K562 (cell line): Measurements from ENCODE around the gene NR1H3. TPM values are rescaled to one million over a fixed set of nuclear protein-coding genes. Genes with fewer than 3 reads are reported as not detected.
A peak's percentile ranks its signal among the peaks of the same experiment; 100 is the strongest.

ENCODE experiments used
- BCOR ChIP-seq: fragments of 450-650 bp; IDR thresholded peaks from 2 replicates; pipeline ENCODE4 v1.6.1; 2016
- CBX1 ChIP-seq: sonication (generic); IDR thresholded peaks from 2 replicates; pipeline ENCODE4 v1.6.1; 2016; ENCODE audit warnings: antibody characterized with exemption, low read depth, mild to moderate bottlenecking
- CBX2 ChIP-seq: fragments of 200-600 bp; sonication (generic); IDR thresholded peaks from one replicate; pipeline ENCODE4 v1.6.1; 2012; ENCODE audit warnings: mild to moderate bottlenecking, low read length, inconsistent platforms; ENCODE audit not compliant: insufficient read depth, poor library complexity, severe bottlenecking
- CHCHD3 ChIP-seq: fragments of 250-450 bp; sonication (Bioruptor Pico); IDR thresholded peaks from 2 replicates; pipeline ENCODE4 v2.1.2; 2022; ENCODE audit warnings: mild to moderate bottlenecking
- CHD1 ChIP-seq: fragments of 200-600 bp; sonication (generic); IDR thresholded peaks from one replicate; pipeline ENCODE4 v1.6.1; 2012; ENCODE audit warnings: mild to moderate bottlenecking, moderate library complexity, low read length, inconsistent platforms
- HDAC3 ChIP-seq: fragments of 450-650 bp; IDR thresholded peaks from 2 replicates; pipeline ENCODE4 v1.6.1; 2018; ENCODE audit warnings: borderline replicate concordance, mild to moderate bottlenecking, moderate library complexity; ENCODE audit not compliant: partially characterized antibody
- HMG20A ChIP-seq: fragments of 450-650 bp; formaldehyde crosslinking; conservative IDR thresholded peaks from 2 replicates; pipeline ENCODE4 v1.4.0; 2020; ENCODE audit warnings: mild to moderate bottlenecking, mixed read lengths
- KLF16 ChIP-seq: IDR thresholded peaks from 2 replicates; pipeline ENCODE4 v1.6.1; 2016; ENCODE audit warnings: antibody characterized with exemption
- NCOA4 ChIP-seq: fragments of 450-650 bp; IDR thresholded peaks from 2 replicates; pipeline ENCODE4 v1.6.1; 2018; ENCODE audit warnings: mild to moderate bottlenecking; ENCODE audit not compliant: partially characterized antibody
- NFRKB ChIP-seq: fragments of 450-650 bp; IDR thresholded peaks from 2 replicates; pipeline ENCODE4 v1.6.1; 2016; ENCODE audit warnings: low read depth
- POU5F1 ChIP-seq: fragments of 150-350 bp; IDR thresholded peaks from 2 replicates; pipeline ENCODE4 v1.6.1; 2014; ENCODE audit warnings: borderline replicate concordance, low read length, low read depth, mild to moderate bottlenecking; ENCODE audit not compliant: partially characterized antibody
- SMAD2 ChIP-seq: fragments of 150-350 bp; IDR thresholded peaks from 2 replicates; pipeline ENCODE4 v1.6.1; 2014; ENCODE audit warnings: low read depth, mild to moderate bottlenecking, low read length
- TAF9B ChIP-seq: fragments of 450-650 bp; IDR thresholded peaks from 2 replicates; pipeline ENCODE4 v1.6.1; 2018; ENCODE audit warnings: mild to moderate bottlenecking; ENCODE audit not compliant: partially characterized antibody
- TBL1XR1 ChIP-seq, 2 experiments: IDR thresholded peaks; 2 replicates each; pipeline ENCODE4 v1.6.1; 2012; ENCODE audit warnings: improper control_type of control experiment in 2 of 2, low read length in 2 of 2, mild to moderate bottlenecking in 1 of 2
- WHSC1 ChIP-seq: IDR thresholded peaks from one replicate; pipeline ENCODE4 v1.6.1; 2012; ENCODE audit warnings: low read length, control low read depth, inconsistent platforms
- ZFP1 ChIP-seq: fragments of 450-650 bp; formaldehyde crosslinking; IDR thresholded peaks from 2 replicates; pipeline ENCODE4 v1.4.0; 2020; ENCODE audit warnings: mild to moderate bottlenecking, mixed read lengths
- ZFPM2 ChIP-seq: fragments of 250-450 bp; sonication (Bioruptor Pico); IDR thresholded peaks from 2 replicates; pipeline ENCODE4 v1.5.1; 2022; ENCODE audit warnings: mild to moderate bottlenecking
- ZNF695 ChIP-seq: fragments of 450-650 bp; formaldehyde crosslinking; IDR thresholded peaks from 2 replicates; pipeline ENCODE4 v1.4.0; 2020; ENCODE audit warnings: mild to moderate bottlenecking, moderate library complexity
- ZZZ3 ChIP-seq: fragments of 450-650 bp; IDR thresholded peaks from 2 replicates; pipeline ENCODE4 v1.6.1; 2016; ENCODE audit warnings: antibody characterized with exemption, mild to moderate bottlenecking, moderate library complexity
- polyA plus RNA-seq, 8 experiments: library from polyadenylated mRNA; depleted of rRNA in 4 of 8; stranded (reverse) in 5 of 8; unstranded in 3 of 8; fragments of >200 nt; fragmentation: Nextera tagmentation in 2 of 8; fragmentation: Illumina TruSeq in 1 of 8; extraction: Ambion mirVana in 2 of 8; extraction: Trizol in 1 of 8; gene quantifications; 2 replicates each; pipeline versions ENCODE4 v1.2.1 to v1.2.3, GENCODE V29; 2011 to 2014; ENCODE audit warnings: inconsistent platforms in 1 of 8, missing spikeins in 1 of 8
- total RNA-seq, 7 experiments: library from RNA; depleted of rRNA in 6 of 7; stranded (reverse); fragments of >200 nt in 6 of 7; fragmentation: Illumina TruSeq in 2 of 7; extraction: Trizol in 2 of 7; gene quantifications; 2 replicates each; pipeline versions ENCODE4 v1.2.1 to v1.2.3, GENCODE V29; 2011 to 2021; ENCODE audit warnings: low replicate concordance in 1 of 7
- TF ChIP-seq, protein P1 (sequence below): fragments of 250-450 bp; sonication (Bioruptor Pico); IDR thresholded peaks from 2 replicates; pipeline ENCODE4 v1.5.0; 2022; ENCODE audit warnings: mild to moderate bottlenecking
- TF ChIP-seq, protein P2 (sequence below): fragments of 250-450 bp; sonication (Bioruptor Pico); IDR thresholded peaks from 2 replicates; pipeline ENCODE4 v1.4.0; 2020; ENCODE audit warnings: borderline replicate concordance
- TF ChIP-seq, protein P3 (sequence below): sonication (generic); formaldehyde crosslinking; IDR thresholded peaks from 2 replicates; pipeline ENCODE4 v1.8.1; 2022; ENCODE audit warnings: missing genetic modification reagents
- TF ChIP-seq, protein P4 (sequence below): fragments of 450-650 bp; IDR thresholded peaks from 2 replicates; pipeline ENCODE4 v1.7.0; 2016; ENCODE audit warnings: borderline replicate concordance

NR1H3 gene
- total and polyA plus RNA-seq, 9 of the 15 experiments (the other 6 are each of a cell fraction or from before 2014, with no cell fraction given) = 8.2 to 26.0 (median 11.9) TPM

DNA sequence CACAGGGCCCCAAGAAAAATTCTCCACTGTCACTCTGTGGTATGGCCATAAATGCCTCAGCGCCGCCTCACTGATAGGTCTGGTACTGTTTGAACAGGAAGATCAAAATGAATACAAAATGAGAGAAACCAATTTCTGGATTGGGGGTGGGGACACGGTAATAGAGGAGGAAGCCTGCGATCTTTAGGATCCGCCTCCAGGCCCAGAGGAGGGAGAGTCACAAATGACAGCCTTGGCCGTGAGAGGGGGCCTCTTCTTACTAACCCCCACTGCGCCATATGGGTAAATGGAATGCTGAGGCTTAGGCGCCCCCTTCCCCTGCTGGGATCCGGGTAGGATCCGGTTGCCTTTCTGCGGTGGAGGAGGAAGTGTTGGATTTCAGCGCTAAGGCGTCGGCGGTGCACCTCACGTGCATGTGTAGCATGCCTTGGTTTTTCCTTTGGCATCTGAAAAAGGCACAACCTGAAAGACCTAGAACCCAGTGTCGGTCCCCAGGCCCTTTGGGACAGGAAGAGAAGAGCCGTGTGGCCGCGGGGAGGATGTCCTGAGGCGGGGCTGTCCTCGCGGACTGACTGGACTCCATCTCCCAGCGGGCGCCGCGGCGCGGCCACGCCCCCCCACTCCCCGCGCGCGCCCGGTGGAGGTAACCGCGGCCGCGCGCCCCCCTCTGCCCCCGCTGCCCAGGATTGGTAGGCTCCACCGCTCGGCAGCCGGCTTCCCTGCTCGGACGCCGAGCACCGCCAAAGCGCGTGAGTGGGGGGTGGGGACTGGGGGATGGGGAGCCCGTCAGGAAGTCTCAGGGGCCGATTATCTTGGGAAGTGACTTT lies 11.4 kb downstream of the NR1H3 start (continued):
- TF ChIP-seq, protein P1, sequence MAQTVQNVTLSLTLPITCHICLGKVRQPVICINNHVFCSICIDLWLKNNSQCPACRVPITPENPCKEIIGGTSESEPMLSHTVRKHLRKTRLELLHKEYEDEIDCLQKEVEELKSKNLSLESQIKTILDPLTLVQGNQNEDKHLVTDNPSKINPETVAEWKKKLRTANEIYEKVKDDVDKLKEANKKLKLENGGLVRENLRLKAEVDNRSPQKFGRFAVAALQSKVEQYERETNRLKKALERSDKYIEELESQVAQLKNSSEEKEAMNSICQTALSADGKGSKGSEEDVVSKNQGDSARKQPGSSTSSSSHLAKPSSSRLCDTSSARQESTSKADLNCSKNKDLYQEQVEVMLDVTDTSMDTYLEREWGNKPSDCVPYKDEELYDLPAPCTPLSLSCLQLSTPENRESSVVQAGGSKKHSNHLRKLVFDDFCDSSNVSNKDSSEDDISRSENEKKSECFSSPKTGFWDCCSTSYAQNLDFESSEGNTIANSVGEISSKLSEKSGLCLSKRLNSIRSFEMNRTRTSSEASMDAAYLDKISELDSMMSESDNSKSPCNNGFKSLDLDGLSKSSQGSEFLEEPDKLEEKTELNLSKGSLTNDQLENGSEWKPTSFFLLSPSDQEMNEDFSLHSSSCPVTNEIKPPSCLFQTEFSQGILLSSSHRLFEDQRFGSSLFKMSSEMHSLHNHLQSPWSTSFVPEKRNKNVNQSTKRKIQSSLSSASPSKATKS = no peak
- TF ChIP-seq, protein P2, sequence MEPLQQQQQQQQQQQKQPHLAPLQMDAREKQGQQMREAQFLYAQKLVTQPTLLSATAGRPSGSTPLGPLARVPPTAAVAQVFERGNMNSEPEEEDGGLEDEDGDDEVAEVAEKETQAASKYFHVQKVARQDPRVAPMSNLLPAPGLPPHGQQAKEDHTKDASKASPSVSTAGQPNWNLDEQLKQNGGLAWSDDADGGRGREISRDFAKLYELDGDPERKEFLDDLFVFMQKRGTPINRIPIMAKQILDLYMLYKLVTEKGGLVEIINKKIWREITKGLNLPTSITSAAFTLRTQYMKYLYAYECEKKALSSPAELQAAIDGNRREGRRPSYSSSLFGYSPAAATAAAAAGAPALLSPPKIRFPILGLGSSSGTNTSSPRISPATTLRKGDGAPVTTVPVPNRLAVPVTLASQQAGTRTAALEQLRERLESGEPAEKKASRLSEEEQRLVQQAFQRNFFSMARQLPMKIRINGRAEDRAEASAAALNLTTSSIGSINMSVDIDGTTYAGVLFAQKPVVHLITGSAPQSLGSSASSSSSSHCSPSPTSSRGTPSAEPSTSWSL (CRISPR knock-in tag) = no peak
- TF ChIP-seq NCOA4 = no peak
- TF ChIP-seq, protein P3, sequence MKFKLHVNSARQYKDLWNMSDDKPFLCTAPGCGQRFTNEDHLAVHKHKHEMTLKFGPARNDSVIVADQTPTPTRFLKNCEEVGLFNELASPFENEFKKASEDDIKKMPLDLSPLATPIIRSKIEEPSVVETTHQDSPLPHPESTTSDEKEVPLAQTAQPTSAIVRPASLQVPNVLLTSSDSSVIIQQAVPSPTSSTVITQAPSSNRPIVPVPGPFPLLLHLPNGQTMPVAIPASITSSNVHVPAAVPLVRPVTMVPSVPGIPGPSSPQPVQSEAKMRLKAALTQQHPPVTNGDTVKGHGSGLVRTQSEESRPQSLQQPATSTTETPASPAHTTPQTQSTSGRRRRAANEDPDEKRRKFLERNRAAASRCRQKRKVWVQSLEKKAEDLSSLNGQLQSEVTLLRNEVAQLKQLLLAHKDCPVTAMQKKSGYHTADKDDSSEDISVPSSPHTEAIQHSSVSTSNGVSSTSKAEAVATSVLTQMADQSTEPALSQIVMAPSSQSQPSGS (CRISPR knock-in tag) = no peak
- no peak for TF ChIP-seq CHCHD3 (CRISPR knock-in tag)
- no peak for TF ChIP-seq CBX2
- TF ChIP-seq TAF9B = peak; percentile 49
- TF ChIP-seq NFRKB = peak; percentile 52; the same call in 1 of the 2 replicates
- TF ChIP-seq KLF16 = no peak
- TF ChIP-seq WHSC1 = no peak
- TF ChIP-seq ZFP1 (CRISPR knock-in tag) = no peak
- TF ChIP-seq POU5F1 = no peak
- TF ChIP-seq ZFPM2 = no peak
- no peak for TF ChIP-seq CBX1
- no peak for TF ChIP-seq HMG20A
- no peak for TF ChIP-seq ZZZ3
- 0 out of 4 replicates have a peak, but pooled peaks of 1 of the 2 experiments have one; percentile 8 for TF ChIP-seq TBL1XR1 (IDR thresholded peaks at IDR 0.05; ENCODE audit: low read length in 2 of 2)
- TF ChIP-seq, protein P4, sequence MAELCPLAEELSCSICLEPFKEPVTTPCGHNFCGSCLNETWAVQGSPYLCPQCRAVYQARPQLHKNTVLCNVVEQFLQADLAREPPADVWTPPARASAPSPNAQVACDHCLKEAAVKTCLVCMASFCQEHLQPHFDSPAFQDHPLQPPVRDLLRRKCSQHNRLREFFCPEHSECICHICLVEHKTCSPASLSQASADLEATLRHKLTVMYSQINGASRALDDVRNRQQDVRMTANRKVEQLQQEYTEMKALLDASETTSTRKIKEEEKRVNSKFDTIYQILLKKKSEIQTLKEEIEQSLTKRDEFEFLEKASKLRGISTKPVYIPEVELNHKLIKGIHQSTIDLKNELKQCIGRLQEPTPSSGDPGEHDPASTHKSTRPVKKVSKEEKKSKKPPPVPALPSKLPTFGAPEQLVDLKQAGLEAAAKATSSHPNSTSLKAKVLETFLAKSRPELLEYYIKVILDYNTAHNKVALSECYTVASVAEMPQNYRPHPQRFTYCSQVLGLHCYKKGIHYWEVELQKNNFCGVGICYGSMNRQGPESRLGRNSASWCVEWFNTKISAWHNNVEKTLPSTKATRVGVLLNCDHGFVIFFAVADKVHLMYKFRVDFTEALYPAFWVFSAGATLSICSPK = no peak
- TF ChIP-seq CHD1 = no peak
- no peak for TF ChIP-seq SMAD2
- no peak for TF ChIP-seq HDAC3
- no peak for TF ChIP-seq ZNF695 (CRISPR knock-in tag)
- TF ChIP-seq BCOR = no peak
